Measurements from ENCODE around the gene RASA3. TPM values are rescaled to one million over a fixed set of nuclear protein-coding genes. Genes with fewer than 3 reads are reported as not detected.
A peak's percentile ranks its signal among the peaks of the same experiment; 100 is the strongest.
"Not testable (repeated sequence)": the region's sequence is repeated elsewhere in the genome, so short reads cannot be mapped to it uniquely, and the experiment has no call there.

RASA3 gene
- total RNA-seq, 1 donor from 2014 or later = 23.7 TPM

- DNase-seq = no peak
Observed at GRCh38 chr13:114080739-114081561, 51.5 kb downstream of the RASA3 start.

GRCh38 chr13:114079601-114080536 lies 52.6 kb downstream of the RASA3 start:
- DNase-seq = no peak

DNA sequence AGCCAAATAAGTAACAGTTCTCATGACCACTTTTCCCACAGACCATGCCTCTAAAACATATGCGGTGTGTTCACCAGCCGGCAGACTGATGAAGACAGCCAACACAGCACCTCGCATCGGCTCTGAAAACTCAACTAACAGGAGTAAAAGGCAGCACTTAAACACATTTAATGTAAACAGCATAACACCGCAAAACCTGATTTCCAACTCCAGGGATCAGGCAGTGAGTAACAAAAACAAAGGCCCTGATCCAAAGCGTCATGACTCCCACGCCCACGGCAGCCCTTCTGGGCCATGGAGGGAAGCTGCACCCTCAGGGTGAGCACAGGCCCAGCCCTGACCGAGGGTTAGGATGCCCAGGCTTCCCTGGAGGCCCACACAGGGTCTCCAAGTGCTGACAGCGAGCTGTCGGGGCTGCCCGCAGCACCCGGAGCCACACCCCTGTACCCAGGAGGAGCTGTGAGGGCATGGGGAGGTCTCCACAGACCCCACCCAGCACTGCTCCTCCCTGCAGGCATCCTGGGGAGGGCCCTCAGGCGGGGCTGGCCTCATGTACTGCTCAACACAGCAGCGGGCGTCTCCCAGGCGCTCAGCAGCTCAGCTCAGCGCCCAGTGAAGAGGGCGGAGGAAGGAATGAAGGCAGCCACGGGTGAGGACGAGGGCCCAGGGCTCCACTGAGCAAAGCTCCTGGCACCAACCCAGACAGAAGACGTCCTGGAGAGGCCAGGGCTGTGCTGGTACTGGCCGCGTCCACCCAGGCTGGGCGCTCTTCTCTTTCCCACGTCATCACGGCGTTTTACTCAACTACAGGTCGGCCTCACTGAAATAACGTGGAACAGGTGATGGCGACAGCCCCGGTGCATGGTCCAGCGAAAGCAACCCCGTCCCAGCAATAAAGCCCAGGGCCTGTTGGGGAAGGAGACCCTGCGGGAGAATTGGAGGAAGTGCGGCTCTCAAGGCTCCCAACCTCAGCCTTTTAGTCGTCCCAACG lies 53.7 kb downstream of the RASA3 start:
- DNase-seq = peak; percentile 78

DNA sequence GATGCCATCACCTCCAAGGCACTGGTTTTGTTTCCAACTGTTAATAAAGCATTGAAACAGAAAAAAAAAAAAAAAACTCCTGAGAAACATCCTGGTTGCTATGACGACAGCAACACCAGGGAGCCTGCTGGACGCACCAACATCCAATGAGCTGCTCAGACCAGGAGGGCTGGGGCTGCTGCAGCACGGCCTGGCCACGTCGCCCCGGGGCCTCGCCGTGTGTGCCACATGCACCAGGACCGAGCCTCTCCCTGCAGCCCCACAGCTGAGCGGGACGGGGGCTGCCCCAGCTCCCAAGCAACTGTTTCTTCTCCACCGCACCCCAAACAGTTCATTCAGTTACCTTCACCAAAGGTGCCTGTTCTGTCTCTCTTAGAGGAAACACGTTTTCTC lies 54.5 kb downstream of the RASA3 start:
- peak; percentile 79 for DNase-seq

GRCh38 chr13:114077099-114077932 lies 55.1 kb downstream of the RASA3 start:
- DNase-seq = no peak

DNA sequence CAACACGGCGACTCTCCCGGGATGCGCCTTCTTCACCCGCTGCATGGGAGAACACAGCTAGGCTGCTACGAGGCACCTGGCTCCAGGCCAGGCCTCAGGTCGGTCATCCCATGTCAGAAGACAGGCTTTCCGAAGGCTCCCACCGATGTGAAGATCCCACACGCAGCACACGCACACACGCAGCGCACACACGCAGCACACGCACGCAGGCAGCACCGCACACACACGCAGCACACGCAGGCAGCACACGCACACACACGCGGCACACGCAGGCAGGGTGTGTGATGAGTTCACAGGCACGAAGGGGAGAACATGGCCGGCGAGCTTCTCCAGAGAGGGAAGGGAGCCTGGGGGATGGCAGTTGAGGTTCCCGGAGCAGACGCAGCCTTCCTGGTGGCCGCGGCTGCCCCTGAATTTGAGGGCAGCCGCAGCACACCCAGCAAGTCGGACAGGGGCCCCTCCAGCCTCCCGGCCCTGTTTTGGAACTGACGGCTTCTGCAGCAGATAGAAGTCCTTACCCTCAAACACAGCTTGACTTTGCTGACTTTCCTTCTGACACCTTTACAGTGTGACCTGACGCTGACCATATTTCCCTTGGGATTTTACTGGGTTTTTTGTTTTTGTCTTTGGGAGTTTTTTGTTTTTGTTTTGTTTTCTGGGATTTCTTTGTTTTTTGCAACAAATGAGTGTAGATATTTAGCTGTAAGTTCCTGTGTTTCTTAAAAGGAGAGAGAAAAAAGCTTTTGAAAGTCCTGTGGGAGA lies 55.9 kb downstream of the RASA3 start:
- DNase-seq = no peak

DNA sequence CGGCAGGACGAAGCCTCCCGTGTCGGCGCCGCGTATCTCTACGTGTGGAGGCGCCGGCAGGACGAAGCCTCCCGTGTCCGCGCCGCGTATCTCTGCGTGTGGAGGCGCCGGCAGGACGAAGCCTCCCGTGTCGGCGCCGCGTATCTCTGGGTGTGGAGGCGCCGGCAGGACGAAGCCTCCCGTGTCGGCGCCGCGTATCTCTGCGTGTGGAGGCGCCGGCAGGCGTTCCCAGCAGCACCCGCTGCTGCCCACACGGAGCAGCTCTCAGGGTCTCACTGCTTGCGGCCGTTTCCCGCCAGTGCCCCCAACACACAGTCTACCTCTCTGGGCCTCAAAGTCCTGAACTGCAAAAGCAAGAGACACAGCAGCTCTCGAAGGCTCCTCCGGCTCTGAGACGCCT lies 56.6 kb downstream of the RASA3 start:
- DNase-seq = not testable (repeated sequence)

- no peak for DNase-seq
Observed at GRCh38 chr13:114074671-114075315, 57.6 kb downstream of the RASA3 start.

GRCh38 chr13:114073881-114074612 lies 58.4 kb downstream of the RASA3 start:
- DNase-seq = no peak

- no peak for DNase-seq
Observed at GRCh38 chr13:114072421-114072820, 60.0 kb downstream of the RASA3 start.

DNA sequence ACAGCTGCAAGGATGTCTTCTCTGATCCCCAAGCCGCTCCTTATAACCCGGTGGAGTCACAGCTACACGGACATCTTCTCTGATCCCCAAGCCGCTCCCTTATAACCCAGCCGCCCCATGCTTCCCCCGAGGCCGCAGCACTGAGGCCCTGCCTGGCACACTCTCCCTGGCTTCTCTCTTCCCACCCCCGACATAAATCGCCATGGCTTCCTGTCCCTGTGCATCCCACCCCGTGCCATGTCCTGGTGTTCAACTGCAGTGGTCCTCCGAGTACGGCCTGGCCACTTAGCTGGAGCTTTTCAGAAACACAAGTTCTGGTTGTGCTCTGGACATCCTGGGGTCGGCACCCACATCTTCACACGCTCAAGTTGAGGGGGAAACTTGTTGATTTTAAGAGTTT lies 60.4 kb downstream of the RASA3 start:
- DNase-seq = no peak

- DNase-seq = peak; percentile 26
Observed at GRCh38 chr13:114071410-114071809, 61.0 kb downstream of the RASA3 start.

DNA sequence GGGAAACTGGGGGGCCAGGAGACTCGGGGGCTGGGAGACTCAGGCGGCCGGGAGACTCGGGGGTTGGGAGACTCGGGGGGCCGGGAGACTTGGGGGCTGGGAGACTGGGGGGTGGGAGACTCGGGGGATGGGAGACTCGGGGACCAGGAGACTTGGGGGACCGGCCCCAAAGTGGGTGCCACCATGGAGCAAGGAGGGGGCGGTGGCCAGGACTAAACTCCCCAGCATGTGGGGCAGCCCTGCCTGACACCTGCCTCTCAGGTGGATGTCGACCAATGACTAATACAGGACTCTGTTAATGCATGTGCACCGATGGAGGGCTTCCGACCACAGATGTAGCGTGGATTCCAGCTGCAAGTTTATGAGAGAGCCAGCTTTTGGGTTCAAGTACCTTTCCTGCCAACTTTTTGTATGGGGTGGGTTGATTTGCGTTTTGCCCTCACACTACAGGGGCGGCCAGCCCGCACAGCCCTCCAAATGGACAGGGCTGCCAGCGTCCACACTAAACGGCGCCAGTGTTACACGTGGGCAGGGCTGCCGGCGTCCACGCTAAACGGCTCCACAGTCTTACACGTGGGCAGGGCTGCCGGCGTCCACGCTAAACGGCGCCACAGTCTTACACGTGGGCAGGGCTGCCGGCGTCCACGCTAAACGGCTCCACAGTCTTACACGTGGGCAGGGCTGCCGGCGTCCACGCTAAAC lies 62.2 kb downstream of the RASA3 start:
- DNase-seq = no peak

GRCh38 chr13:114069376-114070097 lies 62.9 kb downstream of the RASA3 start:
- no peak for DNase-seq

DNA sequence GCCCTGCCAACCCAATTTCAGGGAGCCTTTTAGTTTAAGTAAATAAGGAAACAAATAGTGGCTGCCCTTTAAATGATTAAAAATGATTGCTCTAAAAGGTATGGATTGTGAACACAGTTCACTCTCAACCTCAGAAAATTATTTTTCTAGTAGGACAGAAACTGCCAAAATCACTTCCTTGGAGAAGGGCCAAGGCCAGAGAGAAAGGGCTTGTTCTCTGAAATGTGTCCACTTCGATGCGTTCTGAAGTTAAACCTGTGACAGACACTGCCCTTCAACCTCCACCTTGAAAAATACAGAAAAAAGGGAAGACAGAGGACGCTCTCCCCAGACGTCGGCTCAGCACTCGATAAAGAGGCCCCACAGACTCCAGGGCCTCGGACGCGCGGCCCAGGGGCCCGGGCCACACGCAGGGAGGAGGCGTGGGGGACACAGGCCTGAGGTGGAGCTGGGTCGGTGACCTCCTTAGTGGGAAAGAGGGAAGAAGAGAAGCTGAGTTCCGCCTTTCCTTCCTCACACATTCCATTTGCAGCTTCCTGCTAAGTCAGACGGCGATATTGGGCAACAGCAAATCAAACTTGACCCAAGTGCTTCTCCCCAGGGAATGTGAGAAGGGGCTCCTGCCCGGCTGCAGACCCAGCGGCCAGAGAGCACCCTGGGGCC lies 63.6 kb downstream of the RASA3 start:
- DNase-seq = peak; percentile 32

DNA sequence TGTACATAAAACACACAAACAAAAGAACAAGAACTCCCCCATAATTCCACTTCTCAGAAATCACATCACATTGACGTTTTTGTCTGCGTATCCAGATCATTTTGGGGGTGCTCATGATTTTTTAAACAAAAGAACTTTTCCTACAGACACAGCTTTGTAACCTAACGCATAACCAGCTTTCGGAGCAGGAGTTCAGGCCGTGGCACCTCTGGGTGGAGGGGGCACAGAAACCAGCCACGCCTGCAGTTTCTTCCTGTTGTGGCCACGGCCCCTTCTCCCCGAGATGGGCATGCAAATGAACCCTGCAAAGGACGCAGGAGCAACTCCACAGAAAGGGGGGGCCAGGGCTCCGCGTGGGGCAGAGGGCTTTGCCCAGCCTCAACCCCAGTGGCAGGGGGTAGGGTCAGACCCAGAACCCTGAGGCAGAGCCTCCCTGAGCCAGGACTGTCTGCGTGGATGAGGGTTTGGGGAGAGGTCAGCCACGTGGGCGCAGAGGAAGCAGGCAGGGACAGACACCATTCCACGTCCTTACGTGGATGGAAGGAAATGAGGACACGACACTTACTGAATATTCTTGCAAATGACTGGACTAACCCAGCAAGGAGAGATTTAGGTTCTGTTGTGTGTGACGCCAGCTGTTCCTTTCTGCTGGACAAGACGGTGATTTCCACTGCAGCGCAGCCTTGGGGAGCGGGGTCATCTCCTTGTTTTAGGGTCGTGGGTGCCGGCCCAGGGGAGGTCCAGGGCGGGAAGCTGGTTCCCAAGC lies 64.4 kb downstream of the RASA3 start:
- DNase-seq = no peak

Measured in tongue (tissue), 2 donors.